Amniotic stem cell (primary cell): ENCODE results near the gene CAMTA2.
A peak's percentile ranks its signal among the peaks of the same experiment; 100 is the strongest.
"Not testable (repeated sequence)": the region's sequence is repeated elsewhere in the genome, so short reads cannot be mapped to it uniquely, and the experiment has no call there.

Experiments
- DNase-seq: peaks from one replicate; lab custom pipeline; 2025; lab: John Stamatoyannopoulos, UW

The CAMTA2 gene

DNA sequence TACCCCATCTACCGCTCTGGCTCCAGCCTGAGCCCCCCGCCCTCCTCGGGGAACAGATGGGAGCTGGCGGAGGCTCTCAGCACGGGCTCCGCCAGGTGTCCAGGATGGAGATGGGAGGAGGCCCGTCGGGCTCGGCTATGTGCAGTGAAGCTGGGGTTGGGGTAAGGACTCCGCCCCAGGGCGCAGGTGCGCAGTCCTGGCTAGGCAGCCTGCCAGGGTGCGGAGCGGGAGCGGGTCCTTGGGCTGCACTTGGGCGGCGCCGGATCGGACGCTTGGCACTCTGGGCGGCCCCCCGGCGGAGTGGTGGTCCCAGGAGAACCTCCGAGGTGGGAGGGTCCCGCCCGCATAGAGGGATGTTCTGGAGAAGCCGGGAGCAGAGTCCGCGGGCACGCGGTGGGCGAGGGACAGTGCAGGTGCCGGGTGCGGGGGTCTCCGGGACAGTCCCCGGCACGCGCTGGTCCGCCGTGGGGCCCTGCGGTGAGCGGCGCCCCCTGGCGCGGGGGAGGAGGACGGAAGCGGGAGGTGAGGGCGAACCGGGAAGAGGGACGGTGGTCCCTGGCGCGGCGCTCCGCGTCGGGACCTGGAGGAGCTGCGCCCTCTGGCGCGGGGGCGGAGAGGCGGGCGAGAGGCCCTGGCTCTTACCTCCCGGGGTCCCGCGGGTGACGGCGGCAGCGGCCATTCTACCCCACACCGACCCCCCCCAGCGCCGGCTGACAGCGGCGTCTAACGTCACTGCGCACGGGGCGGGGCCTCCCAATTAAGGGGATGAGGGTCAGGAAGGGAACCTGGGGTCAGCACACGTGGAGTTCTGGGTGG lies at the start of gene CAMTA2:
CAMTA2 (minus strand) TSS at position 725 of the 816 bp plus-strand sequence. CDS start 1,453 bp downstream, outside the sequence.
- peak; percentile 30 for DNase-seq

DNA sequence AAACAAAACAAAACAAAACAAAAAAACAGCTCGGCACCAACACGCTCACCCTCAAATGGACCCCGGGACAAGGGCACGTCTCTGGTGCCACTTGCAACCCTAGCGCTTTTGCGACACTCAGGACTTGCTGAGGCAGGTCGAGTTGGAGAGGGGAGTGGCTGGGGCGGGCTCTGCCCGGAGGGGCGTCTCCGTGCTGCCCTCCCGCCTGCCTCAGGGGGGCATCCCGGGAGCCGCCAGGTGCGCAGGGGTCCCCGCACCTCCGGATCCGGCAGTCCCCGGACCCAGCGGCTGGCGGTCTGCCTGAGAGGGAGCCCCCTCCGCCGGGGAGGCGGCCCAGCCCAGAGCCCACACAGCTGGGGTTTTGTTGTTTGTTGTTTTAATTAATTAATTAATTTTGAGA lies 47.8 kb upstream of the CAMTA2 start, which contains the start of gene SLC52A1:
SLC52A1 (minus strand) TSS at position 112 of the 400 bp plus-strand sequence. CDS start 820 bp downstream, outside the sequence.
- no peak for DNase-seq

DNA sequence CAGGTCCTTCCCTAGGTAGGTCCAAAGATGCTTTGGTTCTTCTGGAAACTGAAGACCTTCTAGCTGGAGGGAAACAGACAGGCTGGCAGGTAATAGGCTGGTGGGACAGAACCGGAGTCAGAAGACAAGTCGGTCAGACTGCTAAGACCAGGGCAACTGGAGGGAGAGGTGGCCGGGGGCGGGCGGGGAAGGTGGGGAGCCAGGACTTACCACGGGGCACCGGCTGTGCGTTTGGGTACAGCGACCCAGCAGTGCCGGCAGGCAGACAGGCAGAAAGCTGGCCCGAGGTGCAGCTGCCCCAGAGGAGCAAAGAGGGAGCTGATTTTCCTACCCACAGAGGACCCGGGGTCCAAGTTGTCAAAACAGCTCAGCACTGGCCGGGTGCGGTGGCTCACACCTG lies 47.2 kb upstream of the CAMTA2 start:
- DNase-seq: no peak

GRCh38 chr17:5034063-5034462 lies 46.6 kb upstream of the CAMTA2 start:
- no peak for DNase-seq

DNA sequence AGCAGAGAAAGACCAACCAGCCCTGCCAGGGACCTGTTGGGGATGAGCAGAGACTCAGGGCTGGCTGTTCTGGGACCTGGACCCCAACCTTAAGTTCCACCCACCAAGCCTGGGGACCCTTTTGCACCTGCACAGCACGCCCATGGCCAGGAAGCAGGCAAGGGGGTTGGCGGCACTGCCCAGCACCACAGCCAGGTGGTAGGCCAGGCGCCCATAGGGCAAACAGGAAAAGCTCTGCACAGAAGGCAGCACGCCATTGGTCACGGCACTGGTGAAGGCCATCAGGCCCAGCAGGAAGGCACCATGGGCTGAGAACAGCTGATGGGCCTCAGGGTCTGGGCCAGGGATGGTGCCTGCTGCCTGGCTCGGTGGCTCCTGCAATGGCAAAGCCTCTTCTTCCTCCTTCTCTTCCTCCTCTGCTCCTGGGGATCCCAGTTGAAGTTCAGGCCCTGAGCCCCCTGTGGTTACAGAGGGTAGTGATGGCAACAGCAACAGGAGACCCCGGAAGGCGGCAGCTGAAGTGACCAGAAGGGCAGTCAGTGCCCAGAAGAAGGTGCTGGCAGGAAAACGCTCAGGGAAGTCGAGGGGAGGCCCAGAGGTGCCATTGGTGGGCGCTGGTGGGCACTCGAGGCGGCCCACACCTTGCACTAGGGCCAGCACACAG lies 46.0 kb upstream of the CAMTA2 start:
- DNase-seq: no peak

- no peak for DNase-seq
These were observed 45.4 kb upstream of the CAMTA2 start for GRCh38 chr17:5032865-5033264.

GRCh38 chr17:5031365-5032082 lies 44.0 kb upstream of the CAMTA2 start:
- DNase-seq: peak; percentile 53

- DNase-seq: not testable (repeated sequence)
These were observed 42.7 kb upstream of the CAMTA2 start for GRCh38 chr17:5030168-5030567.

DNA sequence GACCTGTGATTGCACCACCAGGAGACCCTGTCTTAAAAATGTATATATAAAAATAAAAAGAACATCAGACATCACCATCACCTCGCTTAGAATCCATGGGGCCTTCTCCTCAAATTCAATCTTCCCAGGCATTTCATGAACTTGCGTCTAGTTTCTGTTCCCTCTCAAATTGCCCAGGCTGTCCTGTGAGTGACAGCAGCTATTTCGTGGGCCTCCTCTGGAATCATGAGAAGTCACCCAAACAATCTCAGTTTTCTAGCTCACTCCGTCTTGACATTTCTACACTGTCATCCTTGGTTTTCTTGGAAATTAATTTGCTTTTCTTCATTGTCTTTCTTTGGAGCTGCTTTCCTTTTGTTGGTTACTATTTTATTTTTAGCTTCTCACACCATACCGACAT lies 40.4 kb upstream of the CAMTA2 start:
- DNase-seq: no peak

- DNase-seq: no peak
These were observed 39.8 kb upstream of the CAMTA2 start for GRCh38 chr17:5027299-5027698.

GRCh38 chr17:5024604-5025003 lies 37.1 kb upstream of the CAMTA2 start:
- DNase-seq: no peak

DNA sequence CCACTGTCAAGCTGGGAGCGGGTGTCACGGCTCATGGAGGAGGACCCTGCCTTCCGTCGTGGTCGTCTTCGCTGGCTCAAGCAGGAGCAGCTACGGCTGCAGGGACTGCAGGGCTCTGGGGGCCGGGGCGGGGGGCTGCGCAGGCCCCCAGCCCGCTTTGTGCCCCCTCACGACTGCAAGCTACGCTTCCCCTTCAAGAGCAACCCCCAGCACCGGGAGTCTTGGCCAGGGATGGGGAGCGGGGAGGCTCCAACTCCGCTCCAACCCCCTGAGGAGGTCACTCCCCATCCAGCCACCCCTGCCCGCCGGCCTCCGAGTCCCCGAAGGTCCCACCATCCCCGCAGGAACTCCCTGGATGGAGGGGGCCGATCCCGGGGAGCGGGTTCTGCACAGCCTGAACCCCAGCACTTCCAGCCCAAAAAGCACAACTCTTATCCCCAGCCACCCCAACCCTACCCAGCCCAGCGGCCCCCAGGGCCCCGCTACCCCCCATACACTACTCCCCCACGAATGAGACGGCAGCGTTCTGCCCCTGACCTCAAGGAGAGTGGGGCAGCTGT lies 36.2 kb upstream of the CAMTA2 start:
- no peak for DNase-seq

- no peak for DNase-seq
These were observed 34.8 kb upstream of the CAMTA2 start for GRCh38 chr17:5022171-5022711.

GRCh38 chr17:5020502-5021023 lies 33.1 kb upstream of the CAMTA2 start:
- no peak for DNase-seq

DNA sequence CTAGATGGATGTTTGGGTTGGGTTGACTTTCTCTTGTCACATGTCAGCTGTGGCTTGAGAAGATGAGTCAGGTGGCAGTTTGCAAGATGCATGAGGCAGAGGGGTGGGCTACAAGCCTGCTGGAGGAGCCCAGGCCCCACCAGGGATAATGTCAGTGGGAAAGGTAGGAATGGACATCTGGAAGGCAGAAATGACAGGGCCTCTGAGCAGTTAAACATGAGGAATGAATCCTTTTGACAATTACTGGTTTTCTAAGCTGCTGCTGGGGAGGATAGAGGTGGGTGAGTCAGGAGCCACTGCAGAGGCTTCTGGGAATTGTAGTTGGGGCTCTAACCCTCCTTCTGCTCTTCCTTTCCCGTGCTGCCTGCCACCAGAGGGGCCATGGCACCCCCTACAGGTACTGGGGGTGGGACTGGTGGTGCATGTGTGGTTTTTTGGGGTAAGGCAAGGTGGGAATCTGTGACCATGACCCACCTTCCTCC lies 32.0 kb upstream of the CAMTA2 start:
- DNase-seq: no peak

DNA sequence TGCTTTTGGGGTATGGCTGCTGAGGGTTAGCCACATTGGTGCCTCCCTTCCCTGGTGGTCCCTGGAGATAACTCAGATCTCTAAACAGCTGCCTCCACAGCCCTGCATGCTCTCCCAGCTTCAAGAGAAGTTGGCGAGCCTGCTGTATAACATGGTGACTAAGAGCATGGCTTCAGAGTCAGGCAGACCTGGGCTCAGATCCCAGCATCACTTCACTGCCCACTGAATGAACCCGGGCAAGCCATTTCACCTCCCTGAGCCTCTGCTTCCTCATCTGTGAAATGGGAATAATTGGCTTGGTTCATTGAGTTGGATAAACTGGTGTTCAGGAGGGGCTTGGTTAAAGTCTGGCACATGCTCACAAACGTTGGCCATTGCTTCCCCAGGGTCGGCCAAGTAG lies 26.9 kb upstream of the CAMTA2 start:
- DNase-seq: no peak

- DNase-seq: no peak
These were observed 24.5 kb upstream of the CAMTA2 start for GRCh38 chr17:5011928-5012327.

DNA sequence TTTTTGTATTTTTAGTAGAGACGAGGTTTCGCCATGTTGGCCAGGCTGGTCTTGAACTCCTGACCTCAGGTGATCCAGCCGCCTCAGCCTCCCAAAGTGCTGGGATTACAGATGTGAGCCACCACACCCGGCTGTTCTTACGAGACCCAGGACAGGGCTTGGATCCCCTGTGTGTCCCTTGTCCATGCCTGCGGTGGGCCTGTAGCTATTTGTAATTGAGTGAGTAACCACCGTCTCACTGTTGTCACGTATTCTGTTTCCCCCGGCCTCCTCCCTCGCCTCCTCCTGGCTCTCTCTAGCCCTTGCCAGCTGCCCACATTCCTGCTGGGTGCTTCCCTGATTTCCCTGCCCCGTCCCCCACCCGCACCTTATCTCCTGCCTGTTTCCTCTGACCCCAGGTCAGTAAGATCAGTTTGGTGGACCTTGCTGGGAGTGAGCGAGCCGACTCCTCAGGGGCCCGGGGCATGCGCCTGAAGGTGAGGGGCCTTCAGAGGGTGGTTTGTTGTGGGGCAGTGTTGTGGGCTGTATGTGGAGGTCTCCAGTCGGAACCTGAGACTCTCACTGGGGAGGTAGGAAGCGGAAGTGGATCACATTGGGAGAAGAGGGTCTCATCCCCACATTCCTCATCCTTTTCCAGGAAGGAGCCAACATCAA lies 15.9 kb upstream of the CAMTA2 start:
- no peak for DNase-seq

DNA sequence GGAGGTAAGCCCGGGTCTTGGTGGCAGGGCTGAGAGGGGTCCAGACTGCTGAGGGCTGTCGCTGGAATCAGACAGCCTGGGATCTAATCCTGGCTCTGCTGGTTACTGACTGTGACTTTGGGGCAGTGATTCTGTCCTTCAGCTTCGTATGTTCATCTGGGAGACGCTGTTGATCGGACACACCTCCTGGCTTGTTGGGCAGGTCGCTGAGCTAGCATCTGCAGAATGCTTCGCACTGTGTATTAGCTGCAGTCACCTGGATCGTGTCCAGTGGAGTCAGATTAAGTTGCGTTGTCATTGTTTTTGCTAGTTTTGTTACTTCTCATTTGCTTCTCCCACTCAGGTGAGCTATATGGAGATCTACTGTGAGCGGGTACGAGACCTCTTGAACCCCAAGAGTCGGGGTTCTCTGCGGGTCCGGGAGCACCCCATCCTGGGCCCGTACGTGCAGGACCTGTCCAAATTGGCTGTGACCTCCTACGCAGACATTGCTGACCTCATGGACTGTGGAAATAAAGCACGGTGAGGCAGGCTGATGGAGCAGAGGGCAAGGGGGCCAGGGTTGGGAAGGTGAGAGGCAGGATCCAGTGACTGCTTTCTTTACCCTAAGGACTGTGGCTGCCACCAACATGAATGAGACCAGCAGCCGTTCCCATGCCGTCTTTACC lies 14.8 kb upstream of the CAMTA2 start:
- DNase-seq: no peak

GRCh38 chr17:5000237-5000639 lies 12.8 kb upstream of the CAMTA2 start:
- no peak for DNase-seq
